Neural cell (in vitro differentiated cells): ENCODE data around the gene FAM53B. TPM values are rescaled to one million over a fixed set of nuclear protein-coding genes. Genes with fewer than 3 reads are reported as not detected.

Source experiments
- H2AFZ ChIP-seq: fragments of 200-600, 300-800 bp; sonication (generic), shearing (Covaris generic); 2 replicates; pipeline ENCODE4 v1.6.0; 2014; ENCODE audit warnings: low read depth, mild to moderate bottlenecking, antibody characterized with exemption, low read length, moderate library complexity
- H3F3A ChIP-seq: fragments of 200-600 bp; shearing (Covaris generic); 2 replicates; pipeline ENCODE4 v1.6.1; 2016; ENCODE audit warnings: mild to moderate bottlenecking, moderate library complexity, mixed read lengths, antibody characterized with exemption, low read length; ENCODE audit not compliant: insufficient read depth, poor library complexity, severe bottlenecking
- H3K27ac ChIP-seq: fragments of 200-600, 300-800 bp; sonication (generic), shearing (Covaris generic); 2 replicates; pipeline ENCODE4 v1.5.1; 2014; ENCODE audit warnings: mild to moderate bottlenecking, low read length, moderate library complexity
- H3K27me3 ChIP-seq: fragments of 300-800, 200-600 bp; sonication (generic), shearing (Covaris generic); 2 replicates; pipeline ENCODE4 v1.6.0; 2014; ENCODE audit warnings: mild to moderate bottlenecking, low read depth, low read length, moderate library complexity; ENCODE audit not compliant: insufficient read depth
- H3K36me3 ChIP-seq: fragments of 300-800, 200-600 bp; sonication (generic), shearing (Covaris generic); 2 replicates; pipeline ENCODE4 v1.5.1; 2014; ENCODE audit warnings: mild to moderate bottlenecking, antibody characterized with exemption, low read length, moderate library complexity; ENCODE audit not compliant: insufficient read depth
- H3K4me2 ChIP-seq: fragments of 300-800, 200-600 bp; sonication (generic), shearing (Covaris generic); 2 replicates; pipeline ENCODE4 v1.6.0; 2014; ENCODE audit warnings: mild to moderate bottlenecking, low read length
- H3K4me3 ChIP-seq: fragments of 300-800, 200-600 bp; sonication (generic), shearing (Covaris generic); 2 replicates; pipeline ENCODE4 v1.5.1; 2014; ENCODE audit warnings: mild to moderate bottlenecking, low read length, moderate library complexity
- H3K79me2 ChIP-seq: fragments of 200-600 bp; shearing (Covaris generic); replicated peaks from 2 replicates; pipeline ENCODE4 v1.6.0; 2014; ENCODE audit warnings: mild to moderate bottlenecking, low read length, moderate library complexity; ENCODE audit not compliant: insufficient read depth
- H3K9ac ChIP-seq: fragments of 300-800, 200-600 bp; sonication (generic), shearing (Covaris generic); 2 replicates; pipeline ENCODE4 v1.6.1; 2016; ENCODE audit warnings: mild to moderate bottlenecking, low read length, mixed read lengths
- H3K9me2 ChIP-seq: fragments of 200-600 bp; shearing (Covaris generic); 2 replicates; pipeline ENCODE4 v1.6.1; 2016; ENCODE audit warnings: mild to moderate bottlenecking, low read length, mixed read lengths; ENCODE audit not compliant: insufficient read depth
- H3K9me3 ChIP-seq: fragments of 200-600, 300-800 bp; sonication (generic), shearing (Covaris generic); 2 replicates; pipeline ENCODE4 v1.6.1; 2016; ENCODE audit warnings: mild to moderate bottlenecking, mixed run types, low read length, moderate library complexity, mixed read lengths
- H4K20me1 ChIP-seq: fragments of 200-600 bp; shearing (Covaris generic); 2 replicates; pipeline ENCODE4 v1.6.1; 2016; ENCODE audit warnings: mild to moderate bottlenecking, mixed run types; ENCODE audit not compliant: insufficient read depth
- CTCF ChIP-seq: fragments of 450-650 bp; IDR thresholded peaks from 2 replicates; pipeline ENCODE4 v1.5.1; 2014; ENCODE audit warnings: antibody characterized with exemption, mild to moderate bottlenecking, moderate library complexity; ENCODE audit not compliant: poor library complexity, severe bottlenecking
- EP300 ChIP-seq: fragments of 450-650 bp; conservative IDR thresholded peaks from 2 replicates; pipeline ENCODE4 v1.6.1; 2014; ENCODE audit warnings: antibody characterized with exemption, mild to moderate bottlenecking, moderate library complexity; ENCODE audit not compliant: poor library complexity, severe bottlenecking
- EZH2 ChIP-seq: fragments of 200-600, 300-800 bp; shearing (Covaris generic), sonication (generic); IDR thresholded peaks from 2 replicates; pipeline ENCODE4 v1.6.1; 2014; ENCODE audit warnings: antibody characterized with exemption, low read length, borderline replicate concordance, mild to moderate bottlenecking; ENCODE audit not compliant: insufficient read depth, poor library complexity, severe bottlenecking
- MXI1 ChIP-seq: fragments of 450-650 bp; conservative IDR thresholded peaks from 2 replicates; pipeline ENCODE4 v1.6.1; 2014; ENCODE audit warnings: antibody characterized with exemption, mild to moderate bottlenecking; ENCODE audit not compliant: poor library complexity, severe bottlenecking
- POLR2AphosphoS5 ChIP-seq: IDR thresholded peaks from 2 replicates; pipeline ENCODE4 v1.6.1; 2012
- RAD21 ChIP-seq: fragments of 450-650 bp; conservative IDR thresholded peaks from 2 replicates; pipeline ENCODE4 v1.6.1; 2014; ENCODE audit warnings: antibody characterized with exemption, mild to moderate bottlenecking, moderate library complexity
- REST ChIP-seq: IDR thresholded peaks from 2 replicates; pipeline ENCODE4 v1.6.1; 2012; ENCODE audit warnings: borderline replicate concordance
- SMC3 ChIP-seq: fragments of 450-650 bp; conservative IDR thresholded peaks from 2 replicates; pipeline ENCODE4 v1.6.1; 2014; ENCODE audit warnings: antibody characterized with exemption, mild to moderate bottlenecking, moderate library complexity; ENCODE audit not compliant: poor library complexity
- TAF1 ChIP-seq: IDR thresholded peaks from 2 replicates; pipeline ENCODE4 v1.6.1; 2012; ENCODE audit warnings: low read depth
- polyA plus RNA-seq: library from polyadenylated mRNA; depleted of rRNA; stranded (reverse); fragments of >200 nt; gene quantifications from 2 replicates; pipeline ENCODE4 v1.2.3, GENCODE V29; 2014

FAM53B gene
- polyA plus RNA-seq, 1 donor from 2014 or later, result 21.8 TPM

GRCh38 chr10:124699471-124700292 is 44.5 kb downstream of the FAM53B start:
- Histone ChIP-seq H3K9me3 (no peaks in the 10 kb centered on the region), H3K4me2 (no peak overlapping the region), H3F3A (no peaks in the 10 kb centered on the region), H3K27ac (no peak overlapping the region), H3K9ac (no peak overlapping the region), H3K9me2 (no peaks in the 10 kb centered on the region), H4K20me1 (no peaks in the 10 kb centered on the region), H3K79me2 (no peaks in the 10 kb centered on the region), H3K36me3 (no peaks in the 10 kb centered on the region), H2AFZ (no peak overlapping the region), H3K4me3 (no peak overlapping the region), H3K27me3 (no peaks in the 10 kb centered on the region)
- TF ChIP-seq REST, result no peak
- TF ChIP-seq RAD21, result no peak
- TF ChIP-seq TAF1, result no peak

GRCh38 chr10:124698545-124699469 is 45.4 kb downstream of the FAM53B start:
- Histone ChIP-seq H3K79me2 (no peaks in the 10 kb centered on the region), H3K27me3 (no peaks in the 10 kb centered on the region), H3K4me2 (no peak overlapping the region), H3K9ac (no peak overlapping the region), H3K9me2 (no peaks in the 10 kb centered on the region), H3F3A (no peaks in the 10 kb centered on the region), H3K9me3 (no peaks in the 10 kb centered on the region), H3K4me3 (no peak overlapping the region), H3K36me3 (no peaks in the 10 kb centered on the region), H3K27ac (no peak overlapping the region), H4K20me1 (no peaks in the 10 kb centered on the region), H2AFZ (no peak overlapping the region)
- TF ChIP-seq MXI1, result no peak
- no peak for TF ChIP-seq POLR2AphosphoS5
- no peak for TF ChIP-seq EZH2
- no peak for TF ChIP-seq TAF1
- TF ChIP-seq REST, result no peak
- no peak for TF ChIP-seq RAD21
- TF ChIP-seq CTCF, result no peak
- TF ChIP-seq EP300, result no peak
- no peak for TF ChIP-seq SMC3
